Activated CD4-positive, alpha-beta T cell treated with anti-CD3 and anti-CD28 coated beads, Interleukin-2, amount 50 U/mL, for 16 hours (primary cell): Measurements from ENCODE around the gene ZNF664.

Source experiments
- DNase-seq: peaks from one replicate; pipeline ENCODE4 v3.0.0-alpha.2; 2020

Gene ZNF664

GRCh38 chr12:123960029-123960735, 12.8 kb upstream of the ZNF664 start:
- no peak for DNase-seq

DNA sequence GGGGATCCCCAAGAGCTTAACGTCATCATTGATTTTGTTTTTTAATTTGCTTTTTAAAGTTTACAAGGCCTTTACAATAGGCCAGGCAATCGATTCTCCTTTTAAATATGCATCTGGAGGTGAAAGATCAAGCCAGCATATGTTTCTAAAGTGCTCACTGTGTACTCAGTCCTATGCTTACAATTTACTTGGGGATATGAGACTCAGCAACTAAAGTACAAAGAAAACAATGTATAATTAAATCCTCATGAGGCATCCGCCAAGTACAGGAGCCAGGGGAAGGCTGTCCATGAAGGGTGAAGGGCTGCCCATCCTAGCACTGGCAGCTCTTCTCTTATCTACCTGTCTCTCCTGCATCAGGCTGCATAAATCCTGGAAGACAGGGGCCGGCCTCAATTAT, 12.2 kb upstream of the ZNF664 start:
- no peak for DNase-seq

DNA sequence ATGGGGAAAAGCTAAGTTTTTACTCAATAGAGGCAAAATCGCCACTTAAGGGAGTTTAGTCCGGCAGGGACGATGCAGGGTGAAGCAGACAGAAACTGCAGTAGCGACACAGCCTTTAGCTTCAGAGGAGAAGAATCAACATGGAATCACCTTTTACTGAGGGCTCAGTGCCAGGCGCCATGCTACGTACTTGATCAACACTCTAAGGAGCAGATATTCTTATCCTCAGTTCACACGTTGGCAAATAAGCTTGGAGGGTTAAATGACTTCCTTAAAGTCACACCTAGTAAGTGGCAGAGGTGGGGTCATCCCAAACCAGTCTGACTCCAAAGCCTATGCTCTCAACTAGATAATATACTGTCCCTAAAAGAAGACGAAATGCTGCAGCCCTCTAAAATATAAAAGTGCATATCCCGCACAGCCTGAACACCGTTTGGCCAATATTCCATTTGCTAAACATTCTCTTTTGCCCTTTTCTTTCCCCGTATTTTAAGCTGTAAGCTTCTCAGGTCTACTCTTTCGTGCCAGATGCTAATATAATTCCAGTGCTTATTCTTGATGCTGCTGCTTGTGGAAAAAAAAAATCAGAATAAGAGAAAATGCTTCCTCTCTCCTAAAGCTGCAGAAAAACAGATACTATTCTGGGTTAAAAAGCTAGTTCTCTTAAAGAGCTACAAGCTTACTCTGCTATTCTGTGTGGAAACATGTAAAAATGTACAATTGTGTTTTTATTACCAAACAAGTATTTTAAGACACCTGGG, 11.2 kb upstream of the ZNF664 start:
- DNase-seq: no peak

GRCh38 chr12:123962513-123962912, 10.5 kb upstream of the ZNF664 start:
- no peak for DNase-seq

DNA sequence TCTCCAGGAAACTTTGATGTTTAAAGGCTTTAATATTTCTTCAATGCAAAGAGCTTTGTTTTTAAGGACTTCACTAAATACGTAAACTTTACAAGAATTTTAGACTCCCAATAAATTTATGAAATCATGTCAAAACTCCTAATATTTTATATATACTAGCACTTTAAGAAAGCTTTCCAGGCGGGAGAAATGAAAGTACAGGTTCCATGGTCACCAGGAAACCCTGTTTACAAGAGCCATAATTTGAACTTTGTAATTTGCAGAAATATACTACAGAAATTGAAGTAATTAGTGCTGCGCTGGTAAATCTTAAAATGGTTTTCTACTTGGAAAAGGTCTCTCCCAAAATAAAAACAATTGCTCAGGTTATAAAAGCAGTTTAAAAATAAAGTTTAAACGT, 9.2 kb upstream of the ZNF664 start:
- no peak for DNase-seq

DNA sequence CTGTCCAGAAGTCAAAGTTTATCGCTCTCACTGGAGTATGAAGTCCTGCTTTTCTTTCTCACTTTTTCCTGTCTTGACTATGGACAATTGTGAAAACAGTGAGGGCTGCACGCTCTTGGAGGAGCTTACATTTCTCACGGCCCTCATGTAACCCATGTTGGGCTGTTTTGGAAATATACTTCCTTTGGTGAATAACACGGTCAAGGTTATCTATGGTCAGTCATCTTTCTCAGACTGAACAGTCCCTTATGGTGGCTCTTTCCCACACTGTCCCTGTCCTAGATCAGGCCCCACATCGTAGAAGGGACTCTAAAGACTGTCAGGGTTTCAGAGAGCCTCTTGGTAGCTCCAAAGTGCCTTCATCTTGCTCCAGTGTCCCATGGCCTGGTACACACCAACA, 7.6 kb upstream of the ZNF664 start:
- DNase-seq: no peak

GRCh38 chr12:123966596-123966995, 6.4 kb upstream of the ZNF664 start:
- no peak for DNase-seq

GRCh38 chr12:123967121-123967586, 5.9 kb upstream of the ZNF664 start:
- no peak for DNase-seq

GRCh38 chr12:123971449-123971769, 1.6 kb upstream of the ZNF664 start:
- DNase-seq: no peak

GRCh38 chr12:123971770-123972456, 1.1 kb upstream of the ZNF664 start:
- peak; percentile 38 for DNase-seq

DNA sequence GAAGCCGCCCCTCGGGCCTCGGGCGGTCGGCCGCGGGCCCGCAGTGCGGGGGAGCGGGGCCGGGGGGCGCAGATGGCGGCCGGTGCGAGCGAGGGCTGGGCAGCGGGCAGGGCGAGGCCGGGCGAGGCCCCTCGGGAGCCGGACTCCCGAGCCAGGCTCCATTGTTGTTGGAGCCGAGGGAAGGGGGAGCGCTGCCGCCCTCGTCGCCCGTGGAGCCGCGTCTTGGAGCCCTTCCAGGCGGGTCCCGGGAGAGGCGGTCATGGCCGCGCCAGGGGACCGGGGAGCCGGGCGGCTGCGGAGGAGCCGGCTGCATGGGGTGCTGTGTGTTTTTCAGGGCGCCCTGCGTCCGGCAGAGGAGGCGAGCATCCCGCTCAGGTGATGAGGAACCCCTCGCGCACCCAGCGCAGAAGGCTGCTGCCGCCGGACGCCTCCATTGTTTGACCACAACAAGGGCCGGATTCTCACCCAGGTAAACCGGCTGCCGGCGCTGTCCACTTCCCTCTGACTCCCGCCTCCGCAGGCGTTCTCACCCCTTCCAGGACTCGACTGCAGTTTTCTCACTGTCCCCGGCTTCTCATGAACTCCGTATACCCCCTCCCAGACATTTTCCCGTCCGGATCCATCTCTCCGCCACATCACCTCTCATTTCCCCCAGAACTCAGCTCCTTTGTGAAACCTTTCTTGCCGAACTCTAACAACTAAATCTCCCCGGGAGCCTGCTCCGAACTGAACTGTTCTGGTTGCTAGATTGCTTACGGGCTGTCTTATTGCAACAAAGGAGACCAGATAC, 732 bp downstream of the ZNF664 start:
- peak; percentile 9 for DNase-seq

DNA sequence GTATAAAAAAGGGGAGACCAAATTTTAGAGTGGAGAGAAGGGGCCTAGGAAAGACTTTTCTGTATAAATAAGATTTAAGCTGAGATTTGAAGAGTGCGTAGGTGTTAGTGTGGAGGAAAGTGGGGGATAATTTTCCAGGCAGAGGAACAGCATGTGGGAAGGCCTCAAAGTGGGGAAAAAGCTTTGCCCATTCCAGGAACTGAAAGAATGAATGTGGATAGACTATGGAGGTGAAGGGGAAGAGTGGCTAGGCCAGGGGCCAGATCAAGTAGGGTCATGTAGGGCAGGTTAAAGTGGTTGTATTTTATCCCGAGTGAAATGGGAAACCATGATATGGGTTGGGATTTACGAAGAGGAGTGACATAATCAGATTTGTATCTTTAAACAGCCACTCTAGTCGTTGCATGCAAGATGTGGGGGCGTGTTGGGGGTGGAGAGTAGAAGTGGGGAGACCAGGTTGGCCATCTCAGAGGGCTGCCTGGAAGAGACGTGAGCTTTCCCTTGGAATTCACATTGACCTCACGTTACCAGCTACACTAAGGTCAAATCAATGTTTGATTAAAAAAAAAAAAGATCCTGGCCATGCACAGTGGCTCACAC, 3.3 kb downstream of the ZNF664 start:
- no peak for DNase-seq

GRCh38 chr12:123979566-123979965, 6.6 kb downstream of the ZNF664 start:
- no peak for DNase-seq

DNA sequence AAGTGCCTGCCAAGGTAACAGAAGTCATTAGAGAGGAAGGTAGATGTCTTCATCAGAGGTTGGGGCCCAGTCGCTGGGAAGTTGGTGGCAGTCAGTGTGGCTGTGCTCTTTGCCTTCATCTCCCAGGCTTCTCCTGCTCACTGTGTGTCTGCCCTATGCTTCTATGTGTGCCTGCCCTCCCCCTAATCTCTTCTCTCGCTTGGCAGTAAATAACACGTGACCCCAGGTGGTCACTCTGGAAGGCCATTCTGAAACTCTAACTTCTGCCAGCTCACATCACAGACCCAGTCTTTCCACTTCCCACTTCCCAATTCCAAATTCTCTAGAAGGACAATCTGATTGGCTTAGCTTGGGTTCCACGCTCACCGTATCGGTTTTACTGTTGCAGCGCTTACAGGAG, 9.3 kb downstream of the ZNF664 start:
- no peak for DNase-seq

DNA sequence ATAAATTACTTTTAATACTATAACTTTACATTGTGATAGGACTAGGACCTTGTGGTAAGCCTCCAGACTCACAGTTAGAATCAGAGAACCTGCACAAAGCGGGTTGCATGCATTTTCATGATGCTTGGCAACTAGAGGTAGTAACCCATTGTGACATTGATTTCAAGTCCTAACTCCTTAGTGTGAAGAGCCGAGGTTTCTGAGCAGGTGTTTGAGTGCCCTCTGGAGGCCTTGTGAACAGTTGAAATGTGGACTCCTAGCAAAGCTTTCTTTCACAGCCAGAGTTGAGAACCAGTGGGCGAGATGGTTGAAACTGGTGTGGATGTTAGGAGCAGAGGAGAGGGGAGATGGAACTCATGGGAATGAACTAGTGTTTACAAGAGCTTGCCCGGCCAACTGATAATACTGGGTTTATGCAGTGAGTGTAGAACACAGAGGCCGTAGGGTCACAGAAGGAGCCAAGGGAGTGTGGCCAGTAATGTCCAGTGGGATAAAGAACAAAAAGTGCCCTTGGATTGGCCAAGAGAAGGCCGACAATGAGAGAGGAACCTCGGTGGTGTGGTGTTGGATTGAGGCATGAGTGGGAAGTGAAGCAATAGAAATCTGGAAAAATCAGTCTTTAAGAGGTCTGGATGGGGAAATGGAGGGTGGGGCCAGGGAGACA, 10.9 kb downstream of the ZNF664 start:
- DNase-seq: peak; percentile 47

DNA sequence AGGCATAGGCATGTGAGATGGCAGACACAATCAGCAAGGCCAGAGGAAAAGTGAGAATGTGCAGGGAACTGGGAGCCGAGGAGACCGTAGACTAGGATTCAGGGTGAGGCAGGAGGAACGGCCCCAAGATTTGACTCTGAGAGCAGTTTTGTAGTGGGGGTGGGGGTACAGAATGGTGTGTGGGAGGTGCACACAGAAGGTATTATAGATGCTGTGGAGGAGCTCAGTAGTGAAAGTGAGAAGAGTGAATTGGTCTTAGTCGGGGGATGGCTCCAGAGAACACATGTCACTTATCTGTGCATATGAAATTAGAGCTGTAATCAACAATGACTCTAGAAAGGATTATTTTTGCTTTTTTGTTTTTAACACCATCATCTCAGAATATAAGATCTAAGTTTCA, 11.9 kb downstream of the ZNF664 start:
- DNase-seq: no peak

DNA sequence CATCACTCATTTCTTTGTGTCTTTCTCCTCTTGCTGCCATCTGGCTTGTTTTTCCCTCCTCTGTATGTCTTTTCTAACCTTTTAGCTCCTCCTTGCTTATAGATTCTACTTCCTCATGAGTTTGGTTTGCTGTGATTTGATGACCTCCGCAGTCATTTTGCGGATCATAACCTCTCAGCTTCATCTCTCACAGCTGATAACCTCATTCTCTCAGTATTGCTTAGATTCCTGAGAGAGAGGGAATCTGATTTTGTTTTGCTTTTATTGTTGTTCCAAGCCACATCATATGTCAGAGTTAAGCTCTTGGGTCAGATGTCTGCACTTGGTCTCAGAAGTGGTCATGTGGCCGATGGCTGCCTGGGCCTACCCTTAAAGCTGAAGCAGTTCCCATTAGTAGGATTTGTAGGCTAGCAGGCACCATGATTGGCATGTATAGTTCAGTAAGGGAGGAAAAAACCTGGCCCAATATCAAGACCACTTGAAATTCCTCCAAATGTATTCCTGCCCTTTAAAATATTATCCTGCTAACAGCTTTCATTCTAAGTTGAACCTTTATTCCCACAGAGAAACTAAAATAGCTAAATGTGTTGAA, 13.5 kb downstream of the ZNF664 start:
- DNase-seq: no peak

GRCh38 chr12:123987022-123987421, 14.0 kb downstream of the ZNF664 start:
- no peak for DNase-seq

GRCh38 chr12:123989168-123989567, 16.2 kb downstream of the ZNF664 start:
- no peak for DNase-seq

- DNase-seq: no peak
These were observed 16.7 kb downstream of the ZNF664 start for GRCh38 chr12:123989753-123990152.

- no peak for DNase-seq
These were observed 17.5 kb downstream of the ZNF664 start for GRCh38 chr12:123990511-123990910.
